HG03159 (cell line): Measurements from ENCODE around the gene BNC1.
"Not testable (repeated sequence)": the region's sequence is repeated elsewhere in the genome, so short reads cannot be mapped to it uniquely, and the experiment has no call there.

Source experiments
- ATAC-seq: cut with Tn5 transposase; IDR thresholded peaks from one replicate; pipeline ENCODE4 v1.9.1; 2021; ENCODE audit warnings: mild to moderate bottlenecking, moderate library complexity; ENCODE audit not compliant: unreplicated experiment

BNC1 gene

DNA sequence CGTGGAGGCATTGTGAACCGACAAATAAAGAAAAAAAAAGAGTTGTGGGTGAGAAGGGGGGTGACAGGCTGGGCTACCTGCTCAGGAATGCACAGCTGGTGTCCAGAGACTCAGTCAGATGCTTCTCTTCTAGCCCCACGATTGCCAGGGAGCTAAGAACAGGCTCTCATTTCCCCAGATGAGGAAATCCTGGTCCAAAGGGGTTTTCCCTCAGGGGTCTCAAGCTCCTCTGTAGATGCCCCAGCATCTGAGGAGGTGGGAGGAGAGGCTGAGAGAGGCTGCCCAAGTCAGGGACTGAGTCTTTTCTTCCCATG, 35.5 kb downstream of the BNC1 start:
- ATAC-seq: no peak

GRCh38 chr15:83248151-83249029, 36.1 kb downstream of the BNC1 start:
- no peak for ATAC-seq

- no peak for ATAC-seq
These were observed 40.8 kb downstream of the BNC1 start for GRCh38 chr15:83243634-83244033.

DNA sequence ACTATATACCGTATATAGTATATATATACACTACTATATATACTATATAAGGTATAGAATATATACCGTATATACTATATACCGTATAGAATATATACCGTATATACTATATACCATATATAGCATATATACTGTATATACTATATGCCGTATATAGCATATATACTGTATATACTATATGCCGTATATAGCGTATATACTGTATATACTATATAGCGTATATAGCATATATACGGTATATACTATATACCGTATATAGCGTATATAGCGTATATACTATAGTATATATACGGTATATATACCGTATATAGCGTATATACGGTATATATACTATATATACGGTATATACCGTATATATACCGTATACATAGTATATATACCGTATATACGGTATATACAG, 54.2 kb downstream of the BNC1 start:
- ATAC-seq: no peak

GRCh38 chr15:83225449-83225848, 59.0 kb downstream of the BNC1 start:
- ATAC-seq: no peak

DNA sequence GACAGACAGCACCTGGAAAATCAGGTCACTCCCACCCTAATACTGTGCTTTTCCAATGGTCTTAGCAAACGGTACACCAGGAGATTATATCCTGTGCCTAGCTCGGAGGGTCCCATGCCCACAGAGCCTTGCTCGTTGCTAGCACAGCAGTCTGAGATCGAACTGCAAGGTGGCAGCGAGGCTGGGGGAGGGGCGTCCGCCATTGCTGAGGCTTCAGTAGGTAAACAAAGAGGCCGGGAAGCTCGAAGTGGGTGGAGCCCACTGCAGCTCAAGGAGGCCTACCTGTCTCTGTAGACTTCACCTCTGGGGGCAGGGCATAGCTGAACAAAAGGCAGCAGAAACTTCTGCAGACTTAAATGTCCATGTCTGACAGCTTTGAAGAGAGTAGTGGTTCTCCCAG, 62.7 kb downstream of the BNC1 start:
- ATAC-seq: not testable (repeated sequence)

DNA sequence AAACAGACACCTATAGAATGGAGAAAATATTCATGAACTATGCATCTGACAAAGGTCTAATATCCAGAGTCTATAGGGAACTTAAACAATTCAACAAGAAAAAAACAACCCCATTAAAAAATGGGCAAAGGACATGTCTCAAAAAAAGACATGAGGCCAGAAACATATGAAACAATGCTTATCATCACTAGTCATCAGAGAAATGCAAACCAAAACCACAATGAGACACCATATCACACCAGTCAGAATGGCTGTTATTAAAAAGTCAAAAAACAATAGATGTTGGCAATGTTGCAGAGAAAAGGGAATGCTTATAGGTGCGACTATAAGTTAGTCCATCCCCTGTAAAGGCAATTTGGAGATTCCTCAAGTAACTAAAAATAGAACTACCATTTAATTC, 65.4 kb downstream of the BNC1 start:
- ATAC-seq: no peak

DNA sequence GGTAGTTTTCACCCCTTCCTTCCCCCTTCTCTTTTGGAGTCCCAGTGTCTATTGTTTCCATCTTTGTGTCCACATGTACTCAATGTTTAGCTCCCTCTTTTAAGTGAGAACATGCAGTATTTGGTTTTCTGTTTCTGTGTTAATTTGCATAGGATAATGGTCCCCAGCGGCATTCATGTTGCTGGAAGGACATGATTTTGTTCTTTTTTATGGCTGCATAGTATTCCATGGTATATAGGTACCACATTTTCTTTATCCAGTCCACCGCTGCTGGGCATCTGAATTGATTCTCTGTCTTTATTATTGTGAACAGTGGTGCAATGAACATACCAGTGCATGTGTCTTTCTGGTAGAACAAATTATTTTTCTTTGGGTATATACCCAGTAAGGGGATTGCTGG, 69.2 kb downstream of the BNC1 start:
- ATAC-seq: no peak

GRCh38 chr15:83210619-83211018, 73.8 kb downstream of the BNC1 start:
- ATAC-seq: no peak

- ATAC-seq: no peak
These were observed 75.1 kb downstream of the BNC1 start for GRCh38 chr15:83209333-83209732.

GRCh38 chr15:83208367-83208661, 76.2 kb downstream of the BNC1 start:
- ATAC-seq: no peak

DNA sequence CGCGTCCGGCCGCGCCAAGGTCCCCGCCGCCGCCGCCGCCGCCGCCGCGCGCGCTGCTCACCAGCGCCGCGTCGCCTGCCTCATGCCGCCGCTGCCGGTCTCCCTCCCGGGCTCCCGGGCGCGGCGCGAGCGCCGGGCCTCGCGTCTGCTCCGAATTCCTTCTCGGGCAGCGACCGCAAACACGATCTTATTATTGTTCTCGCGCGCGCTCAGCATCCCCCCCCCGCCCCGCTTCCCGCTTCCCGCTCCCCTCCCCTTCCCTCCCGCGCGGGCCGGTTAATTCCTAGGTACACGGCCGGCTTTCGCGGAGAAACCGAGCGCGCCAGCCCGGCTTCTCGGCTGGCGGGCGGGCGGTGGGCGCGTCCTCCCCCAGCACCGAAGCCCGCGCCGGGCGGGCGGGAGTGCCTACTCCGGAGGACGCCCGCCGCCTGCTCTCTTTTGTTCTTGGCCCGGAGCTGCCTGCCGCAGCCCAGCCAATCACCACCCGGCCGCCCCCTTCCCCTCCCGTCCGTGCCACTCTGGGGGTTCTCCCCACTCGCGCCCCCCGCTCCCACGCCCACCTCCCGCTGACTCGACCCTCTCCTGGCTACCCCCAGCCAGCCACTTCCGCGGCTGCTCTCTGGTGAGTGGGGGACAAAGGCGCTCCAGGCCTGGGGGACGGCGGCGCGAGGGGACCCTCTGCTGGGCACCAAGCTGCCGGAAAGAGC, 76.7 kb downstream of the BNC1 start, which contains the start of gene HDGFL3:
Gene HDGFL3 (minus strand): TSS at position 164 of the 707 bp plus-strand sequence. CDS start 409 bp downstream, outside the sequence.
- no peak for ATAC-seq

- ATAC-seq: no peak
These were observed 77.3 kb downstream of the BNC1 start for GRCh38 chr15:83207009-83207659.

- no peak for ATAC-seq
These were observed 77.9 kb downstream of the BNC1 start for GRCh38 chr15:83206526-83207008.
